DOHH2 (cell line): ENCODE data around the gene KLRG1.

Source experiments
- H3F3A ChIP-seq: fragments of 200-600 bp; sonication (generic), shearing (Covaris generic); 2 replicates; pipeline ENCODE4 v1.6.0; 2016; ENCODE audit warnings: antibody characterized with exemption, mild to moderate bottlenecking; ENCODE audit not compliant: control insufficient read depth, insufficient read depth
- H3K27ac ChIP-seq: fragments of 200-600 bp; sonication (generic); 2 replicates; pipeline ENCODE4 v1.5.1; 2014; ENCODE audit warnings: low read depth, mild to moderate bottlenecking, low read length, moderate library complexity
- H3K27me3 ChIP-seq: fragments of 200-600 bp; sonication (generic); 2 replicates; pipeline ENCODE4 v1.6.1; 2014; ENCODE audit warnings: mild to moderate bottlenecking, low read length, mixed read lengths; ENCODE audit not compliant: control insufficient read depth
- H3K36me3 ChIP-seq: fragments of 200-600 bp; sonication (generic); 2 replicates; pipeline ENCODE4 v1.6.1; 2014; ENCODE audit warnings: mild to moderate bottlenecking, low read length, moderate library complexity, mixed read lengths; ENCODE audit not compliant: control insufficient read depth
- H3K4me1 ChIP-seq: fragments of 200-600 bp; sonication (generic); 2 replicates; pipeline ENCODE4 v1.6.1; 2014; ENCODE audit warnings: mild to moderate bottlenecking, low read length, mixed read lengths; ENCODE audit not compliant: control insufficient read depth
- H3K4me2 ChIP-seq: fragments of 200-600 bp; sonication (generic); 2 replicates; pipeline ENCODE4 v1.6.0; 2014; ENCODE audit warnings: mild to moderate bottlenecking, low read length, moderate library complexity
- H3K4me3 ChIP-seq: fragments of 200-600 bp; sonication (generic); 2 replicates; pipeline ENCODE4 v1.5.1; 2014; ENCODE audit warnings: mild to moderate bottlenecking, low read length, mixed read lengths
- H3K79me2 ChIP-seq: fragments of 200-600 bp; sonication (generic); 2 replicates; pipeline ENCODE4 v1.6.1; 2014; ENCODE audit warnings: mild to moderate bottlenecking, low read length, mixed read lengths; ENCODE audit not compliant: control insufficient read depth
- H3K9me2 ChIP-seq: fragments of 200-600 bp; sonication (generic); replicated peaks from 2 replicates; pipeline ENCODE4 v1.6.1; 2014; ENCODE audit warnings: mild to moderate bottlenecking, low read length, mixed read lengths; ENCODE audit not compliant: control insufficient read depth
- H3K9me3 ChIP-seq: fragments of 200-600 bp; sonication (generic); 2 replicates; pipeline ENCODE4 v1.6.1; 2014; ENCODE audit warnings: antibody characterized with exemption, low read length, mixed read lengths; ENCODE audit not compliant: control insufficient read depth, insufficient read depth
- H4K20me1 ChIP-seq: fragments of 200-600 bp; sonication (generic); 2 replicates; pipeline ENCODE4 v1.6.0; 2014; ENCODE audit warnings: low read depth, mild to moderate bottlenecking, antibody characterized with exemption, low read length, moderate library complexity; ENCODE audit not compliant: control insufficient read depth, insufficient read depth
- EZH2phosphoT487 ChIP-seq: fragments of 200-600 bp; sonication (generic); IDR thresholded peaks from 2 replicates; pipeline ENCODE4 v1.6.1; 2017; ENCODE audit warnings: borderline replicate concordance, mild to moderate bottlenecking, antibody characterized with exemption, low read length, moderate library complexity, mixed read lengths

Gene KLRG1

GRCh38 chr12:9052610-9053009 lies 63.3 kb downstream of the KLRG1 start:
- Histone ChIP-seq H3K4me1 (0 out of 2 replicates have a peak, but pooled peaks cover 2% of the 10 kb centered on the region), H3K9me3 (no peaks in the 10 kb centered on the region), H3K9me2 (no peaks in the 10 kb centered on the region), H3K27ac (no peak overlapping the region), H3K36me3 (no peaks in the 10 kb centered on the region), H3K4me3 (no peak overlapping the region), H3K79me2 (no peaks in the 10 kb centered on the region), H3K4me2 (no peak overlapping the region), H3K27me3 (peaks cover 9% of the 10 kb centered on the region; the same call in 1 of the 2 replicates), H3F3A (no peaks in the 10 kb centered on the region), H4K20me1 (no peaks in the 10 kb centered on the region)
- TF ChIP-seq EZH2phosphoT487 = no peak
